ENCODE data around the gene CCDC3. TPM values are rescaled to one million over a fixed set of nuclear protein-coding genes. Genes with fewer than 3 reads are reported as not detected.

Gene CCDC3
- total and polyA plus RNA-seq, 2 of the 8 experiments (the other 6 are each of a cell fraction or from before 2014, with no cell fraction given) = 3.4 to 3.7 TPM

DNA sequence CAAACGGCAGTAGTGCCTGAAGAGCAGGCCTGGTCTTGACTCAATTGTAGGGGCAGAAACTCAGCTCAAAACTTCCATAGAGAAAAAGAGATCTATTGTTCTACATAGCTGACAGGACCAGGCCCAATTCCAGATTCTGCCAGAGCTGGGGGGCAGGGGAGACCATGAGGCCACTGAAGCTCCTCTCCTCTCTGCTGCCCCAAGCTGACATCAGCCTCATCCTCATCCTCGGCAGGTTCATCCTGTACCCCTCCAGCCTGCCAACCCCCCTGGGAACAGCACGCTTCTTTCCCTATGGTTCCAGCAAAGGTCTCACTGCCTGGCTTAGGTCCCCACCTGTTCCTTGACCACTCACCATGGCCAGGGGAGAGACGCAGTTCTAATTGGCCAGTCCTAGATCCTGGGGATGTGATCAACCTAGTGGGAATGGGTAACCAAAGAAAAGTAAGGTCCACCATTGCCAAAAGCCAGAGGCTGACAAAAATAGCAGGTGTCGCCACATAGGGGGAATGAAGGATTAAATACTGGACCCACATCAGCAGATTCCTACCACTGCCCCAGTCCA is 42.9 kb downstream of the CCDC3 start (continued):
- TF ChIP-seq, protein P1, sequence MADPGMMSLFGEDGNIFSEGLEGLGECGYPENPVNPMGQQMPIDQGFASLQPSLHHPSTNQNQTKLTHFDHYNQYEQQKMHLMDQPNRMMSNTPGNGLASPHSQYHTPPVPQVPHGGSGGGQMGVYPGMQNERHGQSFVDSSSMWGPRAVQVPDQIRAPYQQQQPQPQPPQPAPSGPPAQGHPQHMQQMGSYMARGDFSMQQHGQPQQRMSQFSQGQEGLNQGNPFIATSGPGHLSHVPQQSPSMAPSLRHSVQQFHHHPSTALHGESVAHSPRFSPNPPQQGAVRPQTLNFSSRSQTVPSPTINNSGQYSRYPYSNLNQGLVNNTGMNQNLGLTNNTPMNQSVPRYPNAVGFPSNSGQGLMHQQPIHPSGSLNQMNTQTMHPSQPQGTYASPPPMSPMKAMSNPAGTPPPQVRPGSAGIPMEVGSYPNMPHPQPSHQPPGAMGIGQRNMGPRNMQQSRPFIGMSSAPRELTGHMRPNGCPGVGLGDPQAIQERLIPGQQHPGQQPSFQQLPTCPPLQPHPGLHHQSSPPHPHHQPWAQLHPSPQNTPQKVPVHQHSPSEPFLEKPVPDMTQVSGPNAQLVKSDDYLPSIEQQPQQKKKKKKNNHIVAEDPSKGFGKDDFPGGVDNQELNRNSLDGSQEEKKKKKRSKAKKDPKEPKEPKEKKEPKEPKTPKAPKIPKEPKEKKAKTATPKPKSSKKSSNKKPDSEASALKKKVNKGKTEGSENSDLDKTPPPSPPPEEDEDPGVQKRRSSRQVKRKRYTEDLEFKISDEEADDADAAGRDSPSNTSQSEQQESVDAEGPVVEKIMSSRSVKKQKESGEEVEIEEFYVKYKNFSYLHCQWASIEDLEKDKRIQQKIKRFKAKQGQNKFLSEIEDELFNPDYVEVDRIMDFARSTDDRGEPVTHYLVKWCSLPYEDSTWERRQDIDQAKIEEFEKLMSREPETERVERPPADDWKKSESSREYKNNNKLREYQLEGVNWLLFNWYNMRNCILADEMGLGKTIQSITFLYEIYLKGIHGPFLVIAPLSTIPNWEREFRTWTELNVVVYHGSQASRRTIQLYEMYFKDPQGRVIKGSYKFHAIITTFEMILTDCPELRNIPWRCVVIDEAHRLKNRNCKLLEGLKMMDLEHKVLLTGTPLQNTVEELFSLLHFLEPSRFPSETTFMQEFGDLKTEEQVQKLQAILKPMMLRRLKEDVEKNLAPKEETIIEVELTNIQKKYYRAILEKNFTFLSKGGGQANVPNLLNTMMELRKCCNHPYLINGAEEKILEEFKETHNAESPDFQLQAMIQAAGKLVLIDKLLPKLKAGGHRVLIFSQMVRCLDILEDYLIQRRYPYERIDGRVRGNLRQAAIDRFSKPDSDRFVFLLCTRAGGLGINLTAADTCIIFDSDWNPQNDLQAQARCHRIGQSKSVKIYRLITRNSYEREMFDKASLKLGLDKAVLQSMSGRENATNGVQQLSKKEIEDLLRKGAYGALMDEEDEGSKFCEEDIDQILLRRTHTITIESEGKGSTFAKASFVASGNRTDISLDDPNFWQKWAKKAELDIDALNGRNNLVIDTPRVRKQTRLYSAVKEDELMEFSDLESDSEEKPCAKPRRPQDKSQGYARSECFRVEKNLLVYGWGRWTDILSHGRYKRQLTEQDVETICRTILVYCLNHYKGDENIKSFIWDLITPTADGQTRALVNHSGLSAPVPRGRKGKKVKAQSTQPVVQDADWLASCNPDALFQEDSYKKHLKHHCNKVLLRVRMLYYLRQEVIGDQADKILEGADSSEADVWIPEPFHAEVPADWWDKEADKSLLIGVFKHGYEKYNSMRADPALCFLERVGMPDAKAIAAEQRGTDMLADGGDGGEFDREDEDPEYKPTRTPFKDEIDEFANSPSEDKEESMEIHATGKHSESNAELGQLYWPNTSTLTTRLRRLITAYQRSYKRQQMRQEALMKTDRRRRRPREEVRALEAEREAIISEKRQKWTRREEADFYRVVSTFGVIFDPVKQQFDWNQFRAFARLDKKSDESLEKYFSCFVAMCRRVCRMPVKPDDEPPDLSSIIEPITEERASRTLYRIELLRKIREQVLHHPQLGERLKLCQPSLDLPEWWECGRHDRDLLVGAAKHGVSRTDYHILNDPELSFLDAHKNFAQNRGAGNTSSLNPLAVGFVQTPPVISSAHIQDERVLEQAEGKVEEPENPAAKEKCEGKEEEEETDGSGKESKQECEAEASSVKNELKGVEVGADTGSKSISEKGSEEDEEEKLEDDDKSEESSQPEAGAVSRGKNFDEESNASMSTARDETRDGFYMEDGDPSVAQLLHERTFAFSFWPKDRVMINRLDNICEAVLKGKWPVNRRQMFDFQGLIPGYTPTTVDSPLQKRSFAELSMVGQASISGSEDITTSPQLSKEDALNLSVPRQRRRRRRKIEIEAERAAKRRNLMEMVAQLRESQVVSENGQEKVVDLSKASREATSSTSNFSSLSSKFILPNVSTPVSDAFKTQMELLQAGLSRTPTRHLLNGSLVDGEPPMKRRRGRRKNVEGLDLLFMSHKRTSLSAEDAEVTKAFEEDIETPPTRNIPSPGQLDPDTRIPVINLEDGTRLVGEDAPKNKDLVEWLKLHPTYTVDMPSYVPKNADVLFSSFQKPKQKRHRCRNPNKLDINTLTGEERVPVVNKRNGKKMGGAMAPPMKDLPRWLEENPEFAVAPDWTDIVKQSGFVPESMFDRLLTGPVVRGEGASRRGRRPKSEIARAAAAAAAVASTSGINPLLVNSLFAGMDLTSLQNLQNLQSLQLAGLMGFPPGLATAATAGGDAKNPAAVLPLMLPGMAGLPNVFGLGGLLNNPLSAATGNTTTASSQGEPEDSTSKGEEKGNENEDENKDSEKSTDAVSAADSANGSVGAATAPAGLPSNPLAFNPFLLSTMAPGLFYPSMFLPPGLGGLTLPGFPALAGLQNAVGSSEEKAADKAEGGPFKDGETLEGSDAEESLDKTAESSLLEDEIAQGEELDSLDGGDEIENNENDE (IDR thresholded peaks at IDR 0.05; ENCODE audit: insufficient replicate concordance, low read length) = no peak
- TF ChIP-seq HDAC2 (IDR thresholded peaks at IDR 0.05; ENCODE audit: borderline replicate concordance in 1 of 2, low read depth in 2 of 2, low read length in 2 of 2) = no peak
- TF ChIP-seq GABPA (IDR thresholded peaks at IDR 0.05; ENCODE audit: borderline replicate concordance, insufficient read depth, low read length) = no peak
- TF ChIP-seq GTF2F1 (IDR thresholded peaks at IDR 0.05; ENCODE audit: borderline replicate concordance, low read depth, low read length) = no peak
- no peak for TF ChIP-seq RAD21 (IDR thresholded peaks at IDR 0.05 in 1 of 2, conservative IDR thresholded peaks at IDR 0.05 in 1 of 2; ENCODE audit: low read depth in 2 of 2, low read length in 2 of 2)
- no peak for TF ChIP-seq SIX5 (IDR thresholded peaks at IDR 0.05; ENCODE audit: low read depth, low read length)
- TF ChIP-seq KDM5A (IDR thresholded peaks at IDR 0.05; ENCODE audit: low read length) = no peak
- TF ChIP-seq KDM4A (IDR thresholded peaks at IDR 0.05; ENCODE audit: low read depth, low read length, severe bottlenecking) = no peak
- TF ChIP-seq SAP30 (IDR thresholded peaks at IDR 0.05; ENCODE audit: insufficient read depth, insufficient replicate concordance, low read length) = no peak
- TF ChIP-seq BRCA1 (IDR thresholded peaks at IDR 0.05; ENCODE audit: low read depth, low read length) = no peak

Data from H1 (cell line).